Ascending aorta (tissue), 2 donors: Measurements from ENCODE around the gene ACR. TPM values are rescaled to one million over a fixed set of nuclear protein-coding genes. Genes with fewer than 3 reads are reported as not detected.
A peak's percentile ranks its signal among the peaks of the same experiment; 100 is the strongest.

Experiments
- DNase-seq, 2 donors: peaks; one replicate each; pipeline ENCODE4 v3.0.0-alpha.2; 2019; ENCODE audit warnings: low spot score in 2 of 2
- H3K27ac ChIP-seq, 2 donors: fragments of 200-600 bp; sonication (generic); one replicate each; pipeline ENCODE4 v1.5.1; 2016 to 2017; ENCODE audit warnings: mild to moderate bottlenecking in 1 of 2
- H3K27me3 ChIP-seq: fragments of 200-600 bp; sonication (generic); one replicate; pipeline ENCODE4 v1.5.1; 2017
- H3K36me3 ChIP-seq, 2 donors: fragments of 200-600 bp; sonication (generic); one replicate each; pipeline ENCODE4 v1.5.1; 2016
- H3K4me1 ChIP-seq, 2 donors: fragments of 200-600 bp; sonication (generic); one replicate each; pipeline ENCODE4 v1.5.1; 2016 to 2017; ENCODE audit warnings: mild to moderate bottlenecking in 1 of 2
- H3K4me3 ChIP-seq, 2 donors: fragments of 200-600 bp; sonication (generic); one replicate each; pipeline ENCODE4 v1.5.1; 2016 to 2017; ENCODE audit warnings: mild to moderate bottlenecking in 1 of 2
- H3K9me3 ChIP-seq, 2 donors: fragments of 200-600 bp; sonication (generic); one replicate each; pipeline ENCODE4 v1.5.1; 2016
- CTCF ChIP-seq, 3 experiments: fragments of 200-600 bp in 2 of 3; fragments of 450-650 bp in 1 of 3; sonication (generic) in 2 of 3; IDR thresholded peaks; one replicate each; pipeline ENCODE4 v1.5.1; 2016 to 2019; ENCODE audit warnings: antibody characterized with exemption in 3 of 3, mild to moderate bottlenecking in 1 of 3, moderate library complexity in 1 of 3
- intact Hi-C: fragments of 100-400 bp; cut with DNase I; formaldehyde crosslinking; loops from one replicate; pipeline ENCODE4 v1.15.1; 2023
- total RNA-seq: library from RNA; depleted of rRNA; stranded (reverse); fragments of >200 nt; gene quantifications from one replicate; pipeline ENCODE4 v1.1.0, GENCODE V29; 2016

ACR gene
- total RNA-seq, 1 donor from 2014 or later: not detected

- intact Hi-C loops: no loop called here
- no peaks in the 10 kb centered on the region for H3K27me3 ChIP-seq
- DNase-seq: peak in 1 of 2 donors; percentile 53
Measured at GRCh38 chr22:50694766-50695420, 43.1 kb upstream of the ACR start.

GRCh38 chr22:50695421-50696250 is 42.4 kb upstream of the ACR start:
- peak in 1 of 2 donors; percentile 38 for DNase-seq
- Histone ChIP-seq H3K36me3 (no peaks in the 10 kb centered on the region), H3K27me3 (no peaks in the 10 kb centered on the region), H3K9me3 (no peaks in the 10 kb centered on the region), H3K4me1 (no peaks in the 10 kb centered on the region), H3K4me3 (no peak overlapping the region), H3K27ac (no peak overlapping the region)
- intact Hi-C loops: no loop called here
- TF ChIP-seq CTCF (IDR thresholded peaks at IDR 0.05): no peak

More at GRCh38 chr22:50694766-50695420, 43.1 kb upstream of the ACR start:
- Histone ChIP-seq H3K4me1 (no peaks in the 10 kb centered on the region), H3K9me3 (no peaks in the 10 kb centered on the region), H3K36me3 (no peaks in the 10 kb centered on the region), H3K4me3 (no peak overlapping the region), H3K27ac (no peak overlapping the region)
- TF ChIP-seq CTCF (IDR thresholded peaks at IDR 0.05): no peak

- H3K27ac ChIP-seq: no peak overlapping the region
- H3K27me3 ChIP-seq: no peaks in the 10 kb centered on the region
- H3K4me3 ChIP-seq: no peak overlapping the region
- no peaks in the 10 kb centered on the region for H3K9me3 ChIP-seq
- intact Hi-C loops: no loop called here
- no peaks in the 10 kb centered on the region for H3K36me3 ChIP-seq
- DNase-seq: peak in 1 of 2 donors; percentile 44
- no peaks in the 10 kb centered on the region for H3K4me1 ChIP-seq
- TF ChIP-seq CTCF (IDR thresholded peaks at IDR 0.05): no peak
Measured at GRCh38 chr22:50696251-50696798, 41.7 kb upstream of the ACR start.

GRCh38 chr22:50696799-50697561 is 41.0 kb upstream of the ACR start:
- Histone ChIP-seq H3K36me3 (no peaks in the 10 kb centered on the region), H3K27ac (no peak overlapping the region), H3K27me3 (no peaks in the 10 kb centered on the region), H3K4me1 (no peaks in the 10 kb centered on the region), H3K4me3 (peak overlapping the region; percentile 36 to 41), H3K9me3 (no peaks in the 10 kb centered on the region)
- TF ChIP-seq CTCF (IDR thresholded peaks at IDR 0.05): no peak
- DNase-seq: peak in 1 of 2 donors; percentile 45
- intact Hi-C loops: no loop called here

GRCh38 chr22:50697667-50698506 is 40.1 kb upstream of the ACR start:
- Histone ChIP-seq H3K36me3 (no peaks in the 10 kb centered on the region), H3K27ac (no peak overlapping the region), H3K4me1 (no peaks in the 10 kb centered on the region), H3K4me3 (peak overlapping the region in 1 of 2 donors; percentile 30), H3K9me3 (no peaks in the 10 kb centered on the region), H3K27me3 (no peaks in the 10 kb centered on the region)
- peak in 1 of 2 donors; percentile 49 for DNase-seq
- intact Hi-C loops: no loop called here
- no peak for TF ChIP-seq CTCF (IDR thresholded peaks at IDR 0.05)
